Keratinocyte (primary cell): ENCODE data around the gene ZCCHC7.

Experiments used
- EZH2 ChIP-seq: IDR thresholded peaks from one replicate; pipeline ENCODE4 v1.6.1; 2012; ENCODE audit warnings: inconsistent platforms, mild to moderate bottlenecking, low read length, moderate library complexity
- TF ChIP-seq, protein P1 (sequence below), 3 experiments: IDR thresholded peaks in 1 of 3; conservative IDR thresholded peaks in 1 of 3; optimal IDR thresholded peaks in 1 of 3; 2 replicates in 2 of 3; 3 replicates in 1 of 3; pipeline versions ENCODE3 to v1.5.1; 2011; ENCODE audit warnings: low read length in 3 of 3, mild to moderate bottlenecking in 3 of 3, moderate library complexity in 2 of 3, control low read depth in 1 of 3, inconsistent platforms in 1 of 3; ENCODE audit not compliant: insufficient read depth in 2 of 3; ENCODE audit errors: extremely low read depth in 1 of 3

DNA sequence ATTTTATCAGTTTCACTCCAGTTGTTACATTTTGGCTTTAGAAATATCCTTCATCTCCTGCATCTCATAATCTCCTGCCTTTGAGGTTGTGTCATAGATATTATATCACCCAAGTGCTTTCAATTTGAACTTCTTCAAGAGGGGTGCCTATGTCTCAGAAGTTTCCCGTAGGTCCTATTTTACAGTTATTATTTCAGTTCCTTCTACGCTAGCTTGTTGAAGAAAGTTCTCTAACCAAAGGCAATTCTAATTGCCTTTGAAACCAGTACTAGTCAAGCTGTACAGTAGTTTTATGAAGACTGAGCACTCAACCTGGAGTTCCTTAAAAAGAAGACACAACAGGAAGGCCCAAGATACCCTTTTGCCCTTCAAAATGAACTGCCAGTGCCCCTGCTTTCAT, 116.4 kb downstream of the ZCCHC7 start:
- TF ChIP-seq, protein P1, sequence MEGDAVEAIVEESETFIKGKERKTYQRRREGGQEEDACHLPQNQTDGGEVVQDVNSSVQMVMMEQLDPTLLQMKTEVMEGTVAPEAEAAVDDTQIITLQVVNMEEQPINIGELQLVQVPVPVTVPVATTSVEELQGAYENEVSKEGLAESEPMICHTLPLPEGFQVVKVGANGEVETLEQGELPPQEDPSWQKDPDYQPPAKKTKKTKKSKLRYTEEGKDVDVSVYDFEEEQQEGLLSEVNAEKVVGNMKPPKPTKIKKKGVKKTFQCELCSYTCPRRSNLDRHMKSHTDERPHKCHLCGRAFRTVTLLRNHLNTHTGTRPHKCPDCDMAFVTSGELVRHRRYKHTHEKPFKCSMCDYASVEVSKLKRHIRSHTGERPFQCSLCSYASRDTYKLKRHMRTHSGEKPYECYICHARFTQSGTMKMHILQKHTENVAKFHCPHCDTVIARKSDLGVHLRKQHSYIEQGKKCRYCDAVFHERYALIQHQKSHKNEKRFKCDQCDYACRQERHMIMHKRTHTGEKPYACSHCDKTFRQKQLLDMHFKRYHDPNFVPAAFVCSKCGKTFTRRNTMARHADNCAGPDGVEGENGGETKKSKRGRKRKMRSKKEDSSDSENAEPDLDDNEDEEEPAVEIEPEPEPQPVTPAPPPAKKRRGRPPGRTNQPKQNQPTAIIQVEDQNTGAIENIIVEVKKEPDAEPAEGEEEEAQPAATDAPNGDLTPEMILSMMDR (optimal IDR thresholded peaks at IDR 0.05 in 1 of 3, IDR thresholded peaks at IDR 0.05 in 1 of 3, conservative IDR thresholded peaks at IDR 0.05 in 1 of 3; ENCODE audit: extremely low read depth in 1 of 3, insufficient read depth in 2 of 3, low read length in 3 of 3) = no peak
- TF ChIP-seq EZH2 = no peak
